ENCODE results near the gene LCN2.

- no peak for TF ChIP-seq CTCF (conservative IDR thresholded peaks at IDR 0.05)
- no peak for TF ChIP-seq EZH2 (IDR thresholded peaks at IDR 0.05; ENCODE audit: low read depth)
These were observed 21.0 kb upstream of the LCN2 start for GRCh38 chr9:128127990-128128835.

Measured in PC-9 (cell line).